HG02571 (cell line): ENCODE measurements around the gene RAE1.

Source experiments
- ATAC-seq: cut with Tn5 transposase; IDR thresholded peaks from one replicate; pipeline ENCODE4 v1.9.1; 2021; ENCODE audit warnings: mild to moderate bottlenecking, moderate library complexity; ENCODE audit not compliant: unreplicated experiment

Gene RAE1

GRCh38 chr20:57371363-57371762 lies 20.3 kb downstream of the RAE1 start:
- ATAC-seq = no peak

- ATAC-seq = no peak
Measured at GRCh38 chr20:57372157-57372556, 21.1 kb downstream of the RAE1 start.

DNA sequence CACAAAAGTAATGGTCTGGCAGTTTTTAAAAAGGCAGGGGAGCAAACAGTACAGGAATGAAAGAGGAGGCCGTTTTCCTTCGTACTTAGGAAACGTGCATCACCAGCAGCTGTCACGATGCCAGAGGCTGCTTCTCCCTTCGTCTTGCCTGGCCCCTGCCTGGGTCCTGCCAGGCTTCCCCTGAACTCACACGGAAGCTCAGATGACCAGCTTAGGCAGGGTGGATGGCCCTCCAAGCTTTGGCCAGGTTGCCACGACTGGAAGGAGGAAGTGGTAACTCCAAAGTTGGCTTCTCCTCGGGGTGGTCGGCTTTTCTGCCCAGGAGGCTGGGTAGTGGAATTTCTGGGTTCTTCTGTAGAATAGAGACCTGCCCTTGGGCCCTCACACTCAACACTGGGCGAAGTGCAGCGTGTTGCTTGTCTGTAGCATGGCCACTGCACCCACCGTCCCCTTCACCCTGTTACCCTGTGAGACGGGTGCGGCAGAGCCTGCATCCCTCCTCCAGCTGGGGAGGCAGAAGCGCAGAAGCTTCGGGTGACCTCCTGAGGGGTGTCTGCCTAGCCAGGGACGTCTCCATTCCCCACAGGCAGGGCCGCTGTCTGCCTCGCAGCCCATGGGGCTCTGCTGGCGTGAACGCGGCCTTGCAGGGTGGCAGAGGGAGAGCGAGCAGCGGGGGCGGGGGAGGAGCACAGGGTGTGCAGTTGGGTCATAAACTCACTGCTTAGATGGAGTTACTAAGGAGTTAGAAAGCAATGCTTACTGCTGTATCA lies 21.7 kb downstream of the RAE1 start:
- ATAC-seq = no peak

GRCh38 chr20:57374343-57374930 lies 23.4 kb downstream of the RAE1 start:
- no peak for ATAC-seq

GRCh38 chr20:57374931-57375651 lies 24.0 kb downstream of the RAE1 start:
- ATAC-seq = no peak

DNA sequence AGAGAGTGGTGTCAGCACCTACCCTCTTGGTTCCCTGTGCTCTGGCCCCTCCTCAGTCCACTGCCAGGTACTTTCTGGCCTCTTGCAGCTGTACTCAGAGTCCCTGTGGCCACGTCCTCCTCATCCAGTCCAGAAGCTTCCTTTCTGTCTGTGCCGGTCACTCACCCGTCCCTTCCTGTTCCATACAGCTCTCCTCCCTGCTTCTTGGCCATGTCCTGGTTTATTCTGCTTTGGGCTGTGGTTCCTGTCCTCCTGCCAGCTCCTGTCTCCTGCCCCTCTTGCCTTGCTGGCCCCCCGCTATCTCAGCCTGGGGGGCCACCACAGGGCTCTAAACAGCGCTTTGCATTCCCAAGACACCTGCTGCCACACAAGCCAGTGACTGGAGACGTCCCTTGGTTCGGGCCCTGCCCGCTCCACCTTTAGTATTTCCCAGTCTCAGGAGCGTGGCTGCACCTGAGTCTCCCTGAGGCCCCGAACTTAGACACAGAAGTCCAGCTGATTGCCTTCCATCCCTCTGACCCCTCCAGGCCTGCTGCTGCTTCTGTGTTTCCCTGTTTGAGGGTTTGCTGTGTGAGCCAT lies 24.7 kb downstream of the RAE1 start:
- no peak for ATAC-seq

- ATAC-seq = no peak
Measured at GRCh38 chr20:57377350-57377749, 26.3 kb downstream of the RAE1 start.

- no peak for ATAC-seq
Measured at GRCh38 chr20:57378107-57378506, 27.1 kb downstream of the RAE1 start.

DNA sequence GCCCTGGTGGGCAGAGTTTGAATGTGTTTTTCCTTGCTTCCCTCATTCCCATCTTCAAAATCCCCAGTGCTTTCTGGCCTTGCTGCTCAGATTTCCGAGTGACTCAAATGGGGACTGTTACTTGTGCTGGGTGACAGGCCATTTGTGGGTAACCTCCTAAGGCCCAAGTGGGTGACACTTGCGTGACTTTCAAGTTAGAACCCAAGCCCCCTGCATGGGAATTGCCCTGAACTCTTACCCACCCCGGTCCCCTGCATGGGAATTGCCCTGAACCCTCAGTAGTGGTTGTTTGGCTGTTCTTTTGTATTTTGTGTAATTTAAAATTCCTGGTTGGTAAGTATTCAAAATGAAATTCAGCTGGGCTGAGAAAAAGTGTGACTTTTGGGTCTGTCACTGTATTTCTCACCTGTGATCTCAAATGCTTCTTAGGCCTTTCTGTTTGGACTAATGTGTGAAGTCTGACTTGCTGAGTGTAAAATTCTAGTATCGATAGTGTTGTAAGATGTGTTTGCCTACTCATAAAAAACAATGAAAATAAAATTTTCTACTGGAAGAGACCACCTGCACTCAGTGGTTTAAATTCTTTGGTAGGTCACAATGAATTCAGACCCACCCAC lies 27.7 kb downstream of the RAE1 start:
- no peak for ATAC-seq

DNA sequence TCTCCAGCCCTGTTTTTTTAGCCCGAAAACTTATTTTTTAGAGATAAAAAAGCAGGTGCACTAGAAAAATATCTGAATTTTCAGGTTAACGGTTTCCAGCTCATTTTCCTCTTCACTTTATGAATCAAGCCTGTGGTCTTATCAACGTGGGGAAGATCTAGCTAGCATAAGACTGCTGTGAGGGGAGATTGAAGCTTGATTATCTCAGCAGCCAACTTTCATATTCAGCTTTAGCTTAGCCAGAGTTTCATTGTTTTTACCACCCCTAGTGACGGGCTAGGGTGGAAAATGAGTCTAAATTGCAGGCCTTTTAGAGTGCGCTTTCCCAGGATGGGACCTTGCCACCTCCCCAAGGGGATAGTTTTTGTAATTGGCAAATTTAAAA lies 28.2 kb downstream of the RAE1 start:
- ATAC-seq = no peak

DNA sequence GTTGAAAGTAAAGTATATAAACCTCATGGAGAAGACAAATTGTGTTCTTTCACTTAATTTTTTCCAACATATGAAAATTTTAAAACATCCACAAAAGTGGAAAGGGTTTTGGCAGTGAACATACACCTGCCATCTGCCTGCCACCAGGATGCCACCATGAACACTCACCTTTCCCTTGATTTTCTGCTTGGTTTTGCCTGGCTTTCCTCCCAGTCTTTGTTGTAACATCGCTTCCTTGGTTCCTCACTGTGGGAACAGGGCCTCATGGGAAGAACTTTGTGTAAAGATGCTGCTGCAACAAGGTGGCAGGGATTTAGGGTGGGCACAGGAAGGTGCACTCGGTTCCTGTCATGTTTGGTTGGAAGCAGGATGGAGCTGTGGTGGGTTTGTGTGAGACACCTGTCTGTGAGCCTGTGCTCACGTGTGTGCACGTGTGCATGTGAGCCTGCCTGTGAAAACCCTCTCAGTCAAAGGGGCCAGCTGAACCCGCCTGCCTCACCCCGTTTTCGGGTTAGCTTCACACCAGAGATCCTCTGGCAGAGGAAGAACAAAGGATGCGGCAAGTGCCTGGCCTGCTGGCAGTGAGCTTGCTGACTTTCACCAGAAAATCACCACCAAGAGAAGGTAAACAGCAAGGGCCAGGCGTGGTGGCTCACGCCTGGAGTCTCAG lies 29.2 kb downstream of the RAE1 start:
- no peak for ATAC-seq

DNA sequence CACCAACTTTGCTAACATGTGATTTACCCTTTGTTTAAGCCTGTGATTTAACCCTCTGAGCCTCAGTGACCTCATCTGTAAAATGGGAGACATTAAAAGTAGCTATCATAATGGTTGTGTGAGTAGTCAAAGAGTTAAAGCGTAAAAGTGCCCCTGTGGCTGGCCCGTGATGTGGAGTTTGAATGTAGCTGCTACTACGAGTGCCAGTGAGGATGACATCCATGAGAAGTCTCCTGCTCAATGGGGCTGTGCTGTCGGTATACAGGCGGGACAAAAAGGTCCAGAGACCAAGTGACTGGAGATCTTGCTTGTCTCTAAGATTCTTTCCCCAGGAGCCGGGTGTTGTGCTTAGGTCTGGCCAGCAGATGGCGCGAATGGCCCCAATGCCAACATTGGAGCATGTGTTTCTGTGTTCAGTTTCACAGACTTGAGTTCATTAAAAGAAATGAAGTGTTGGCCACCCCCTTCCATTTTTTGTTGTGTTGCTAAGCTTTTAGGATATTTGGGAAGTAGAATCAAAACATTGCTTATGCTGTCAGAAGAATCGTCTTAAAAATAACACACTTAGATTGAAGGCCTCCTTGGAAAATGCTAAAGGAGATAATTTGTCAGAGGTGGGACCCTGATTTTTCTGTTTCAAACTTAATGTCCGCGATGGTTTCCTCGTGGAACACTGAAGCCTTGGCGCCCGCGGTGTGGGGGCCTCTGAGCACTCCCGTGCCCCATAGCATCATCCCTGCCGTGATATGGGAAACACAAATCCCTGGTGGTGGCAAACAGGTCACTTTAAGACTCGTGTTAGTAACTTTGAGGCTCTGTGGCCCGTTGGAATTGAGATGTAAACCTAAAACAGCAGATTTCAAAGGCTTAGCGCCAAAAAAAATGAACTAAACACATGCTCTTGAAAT lies 30.8 kb downstream of the RAE1 start:
- ATAC-seq = no peak

- no peak for ATAC-seq
Measured at GRCh38 chr20:57382516-57382915, 31.5 kb downstream of the RAE1 start.

- ATAC-seq = no peak
Measured at GRCh38 chr20:57383447-57384347, 32.6 kb downstream of the RAE1 start.

DNA sequence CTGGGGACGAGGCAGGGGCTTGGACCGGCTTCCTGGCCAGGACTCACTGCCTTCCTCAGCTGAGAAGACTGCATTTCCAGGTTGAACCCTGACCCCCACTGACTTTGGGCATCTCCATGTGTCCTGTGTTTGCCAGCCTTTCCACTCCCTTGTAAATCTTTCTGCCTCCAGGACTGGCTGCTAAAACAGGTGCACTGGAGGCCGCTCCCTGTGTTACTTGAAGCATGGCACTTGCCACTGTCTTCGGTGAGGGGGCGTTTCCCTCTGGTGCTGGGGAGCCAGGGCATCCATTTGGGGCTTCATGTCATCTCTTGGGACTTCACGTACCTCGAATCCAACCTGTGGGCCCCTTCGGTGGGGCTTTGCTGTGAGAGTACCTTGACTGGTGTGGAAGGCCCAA lies 33.4 kb downstream of the RAE1 start:
- ATAC-seq = no peak

DNA sequence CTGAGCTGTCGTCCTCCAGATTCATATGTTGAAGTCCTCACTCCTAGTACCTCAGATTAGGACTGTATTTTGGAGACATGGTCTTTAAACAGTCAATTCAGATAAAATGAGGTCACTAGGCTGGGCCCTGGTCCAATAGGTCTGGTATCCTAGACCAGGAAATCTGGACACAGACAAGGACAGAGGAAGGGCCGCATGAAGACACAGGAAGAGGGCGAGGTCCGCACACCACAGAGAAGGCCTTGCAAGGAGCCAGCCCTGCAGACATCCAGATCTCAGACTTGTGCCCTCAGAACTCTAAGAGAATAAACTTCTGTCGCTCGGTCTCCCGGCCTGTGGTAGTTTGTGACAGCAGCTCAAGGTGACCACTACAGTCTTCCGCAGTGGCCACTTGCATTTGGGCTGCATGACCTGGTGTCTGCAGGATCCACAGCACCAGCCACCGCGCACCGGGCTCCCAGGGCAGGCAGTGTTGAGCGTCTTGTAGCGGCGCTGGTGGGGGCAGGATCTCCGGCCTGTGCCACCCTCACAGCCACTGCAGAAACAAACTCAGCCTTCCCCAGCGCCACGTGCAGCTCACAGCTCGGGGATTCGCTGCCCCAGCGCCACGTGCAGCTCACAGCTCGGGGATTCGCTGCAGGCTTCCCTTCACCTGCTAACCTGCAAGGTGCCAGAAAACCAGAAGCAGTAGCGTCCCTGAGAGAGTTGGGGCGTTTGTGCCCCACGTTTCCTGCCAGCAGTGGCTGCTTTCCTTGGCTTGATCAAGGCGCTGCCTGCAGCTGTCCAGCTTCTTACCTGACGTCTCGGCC lies 34.1 kb downstream of the RAE1 start:
- ATAC-seq = no peak

DNA sequence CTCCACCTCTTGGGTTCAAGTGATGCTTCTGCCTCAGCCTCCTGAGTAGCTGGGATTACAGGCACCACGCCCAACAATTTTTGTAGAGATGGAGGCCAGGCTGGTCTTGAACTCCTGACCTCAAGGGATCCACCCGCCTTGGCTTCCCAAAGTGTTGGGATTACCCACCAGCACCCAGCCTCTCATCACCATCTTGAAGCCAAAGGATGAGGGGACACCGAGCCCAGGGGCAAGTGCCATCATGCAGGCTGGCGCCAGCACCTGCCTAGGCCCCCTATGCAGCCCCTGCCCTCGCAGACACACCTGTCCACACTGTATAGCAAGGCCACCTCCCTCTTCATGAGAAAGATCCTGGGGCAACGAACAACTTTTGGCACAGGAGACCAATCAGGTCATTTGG lies 34.9 kb downstream of the RAE1 start:
- no peak for ATAC-seq

DNA sequence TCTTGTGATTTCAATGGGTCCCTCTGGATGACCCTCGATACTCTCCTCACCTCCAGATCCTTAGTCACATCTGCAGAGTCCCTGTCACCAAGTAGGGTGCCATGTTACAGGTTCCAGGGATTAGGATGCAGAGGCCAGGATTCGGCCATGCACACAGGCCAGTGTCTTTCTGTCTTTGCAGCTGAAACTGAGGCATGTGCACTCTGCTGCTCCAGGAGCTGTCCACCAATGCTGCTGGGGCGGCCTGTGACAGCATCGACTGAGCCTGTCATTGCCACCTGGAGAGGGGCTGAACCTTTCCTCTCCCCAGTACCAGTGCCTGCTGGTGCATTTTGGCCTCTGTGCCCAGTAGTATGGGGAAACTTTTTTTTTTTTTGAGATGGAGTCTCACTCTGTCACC lies 35.7 kb downstream of the RAE1 start:
- no peak for ATAC-seq
